Measurements from ENCODE around the gene CLEC16A. TPM values are rescaled to one million over a fixed set of nuclear protein-coding genes. Genes with fewer than 3 reads are reported as not detected.

CLEC16A gene
- total and polyA plus RNA-seq, 9 of the 15 experiments (the other 6 are each of a cell fraction or from before 2014, with no cell fraction given), result 1.00 to 22.3 (median 10.0) TPM

GRCh38 chr16:11213373-11213772 lies 269.0 kb downstream of the CLEC16A start:
- ChIA-PET POLR2A (interaction anchor here (0.6 kb wide), 1 partner anchor 119 kb away, joined by 3 read pairs; no protein-coding TSS in a partner anchor), CTCF (ENCODE audit: low intra/inter-chr PET ratio) (no interaction called here)
- H3K4me1 ChIP-seq (replicated peaks in 1 of 2; ENCODE audit: control insufficient read depth in 2 of 2, insufficient read depth in 2 of 2, low read length in 2 of 2), result peaks cover 10 to 33% of the 10 kb centered on the region in 2 experiments; a peak in 2 of 5 replicates
- H3K79me2 ChIP-seq (ENCODE audit: control insufficient read depth, insufficient read depth, low read length), result no peaks in the 10 kb centered on the region
- no peaks in the 10 kb centered on the region for H4K20me1 ChIP-seq (replicated peaks; ENCODE audit: control insufficient read depth, insufficient read depth, low read length)
- H2AFZ ChIP-seq (ENCODE audit: low read depth, low read length), result no peak overlapping the region
- BruUV-seq (replicated peaks), result no TSS peak
- in situ Hi-C loops (cut with MboI) (no loop called here), intact Hi-C loops (cut with micrococcal nuclease) (no loop called here)
- H3K36me3 ChIP-seq (ENCODE audit: control insufficient read depth, insufficient read depth, low read length), result no peaks in the 10 kb centered on the region
- H3K9me1 ChIP-seq (ENCODE audit: control insufficient read depth, insufficient read depth, low read length), result no peaks in the 10 kb centered on the region
- peaks cover 15% of the 10 kb centered on the region for H3K9me3 ChIP-seq (replicated peaks; ENCODE audit: control insufficient read depth, insufficient read depth, low read depth, low read length)
- ATAC-seq (no peak), DNase-seq (ENCODE audit: extremely low read depth in 1 of 4, low spot score in 3 of 4) (no peak), FAIRE-seq (no peak)
- no peak overlapping the region for H3K4me3 ChIP-seq
- no peak overlapping the region for H3K27ac ChIP-seq (ENCODE audit: extremely low read depth, low read depth, low read length)
- peak overlapping the region in 1 of 2 experiments; percentile 49; a peak in 2 of 4 replicates for H3K9ac ChIP-seq (ENCODE audit: insufficient read depth in 1 of 2, low read depth in 2 of 2, low read length in 2 of 2)
- 80% methylated on average over 3 of the region's 5 CpGs for WGBS (ENCODE audit: insufficient coverage, low coverage, missing lambda C conversion rate)
- H3K27me3 ChIP-seq (ENCODE audit: control insufficient read depth in 2 of 2, insufficient read depth in 2 of 2, low read length in 2 of 2), result no peaks in the 10 kb centered on the region; a peak in 1 of 5 replicates
- H3K4me2 ChIP-seq (ENCODE audit: insufficient read depth, low read length), result no peak overlapping the region
- no peak for TF ChIP-seq FOXJ2 (tag; IDR thresholded peaks at IDR 0.05)
- TF ChIP-seq ZNF740 (CRISPR knock-in tag; IDR thresholded peaks at IDR 0.05), result no peak
- no peak for TF ChIP-seq ZNF740 (tag; IDR thresholded peaks at IDR 0.05)
- TF ChIP-seq ZBTB2 (IDR thresholded peaks at IDR 0.05), result no peak
- TF ChIP-seq ZBTB34 (CRISPR knock-in tag; IDR thresholded peaks at IDR 0.05), result no peak
- TF ChIP-seq RERE (CRISPR knock-in tag; IDR thresholded peaks at IDR 0.05; ENCODE audit: borderline replicate concordance), result no peak
- TF ChIP-seq RBM39 (optimal IDR thresholded peaks at IDR 0.05; ENCODE audit: low read depth, low read length), result no peak
- no peak for TF ChIP-seq UBTF (IDR thresholded peaks at IDR 0.05; ENCODE audit: borderline replicate concordance in 1 of 2, low read depth in 2 of 2, low read length in 2 of 2)
- TF ChIP-seq RAD21 (CRISPR knock-in tag; conservative IDR thresholded peaks at IDR 0.05 in 1 of 2, IDR thresholded peaks at IDR 0.05 in 1 of 2), result no peak

Data from K562 (cell line).